HCT116 (cell line): ENCODE data around the gene ANXA10. TPM values are rescaled to one million over a fixed set of nuclear protein-coding genes. Genes with fewer than 3 reads are reported as not detected.

Experiments
- ATAC-seq: fragments of 200-7000 bp; cut with Tn5 transposase; 2 replicates; pipeline ENCODE4 v1.9.1; 2020; ENCODE audit warnings: mild to moderate bottlenecking, moderate library complexity
- BruUV-seq: library from RNA; stranded (reverse); fragments of 400-500 nt; replicated peaks from 2 replicates; lab custom pipeline; 2021; lab: Mats Ljungman, UMichigan
- CTCF ChIA-PET: fragments of 300-600 bp; sonication (Branson Sonifier 250); formaldehyde crosslinking; loops from one replicate; lab custom pipeline; 2021; ENCODE audit warnings: antibody characterized with exemption; lab: Charles Lee
- POLR2A ChIA-PET: fragments of 300-600, 350-600 bp; sonication (Branson Sonifier 250); formaldehyde crosslinking; loops from one replicate; lab custom pipeline; 2021; ENCODE audit warnings: antibody characterized with exemption; lab: Charles Lee
- RAD21 ChIA-PET, 2 experiments: fragments of 300-600 bp; sonication (Branson Sonifier 250); formaldehyde crosslinking; loops; one replicate each; lab custom pipeline; 2023; ENCODE audit warnings: low total read pairs in 2 of 2; ENCODE audit not compliant: uncharacterized antibody in 2 of 2, unreplicated experiment in 2 of 2, low non-redundant PET in 1 of 2; lab: Charles Lee
- DNase-seq: peaks from one replicate; pipeline ENCODE4 v3.0.0-alpha.2; 2010; ENCODE audit warnings: low read depth, low spot score
- H2AFZ ChIP-seq: fragments of 200-600 bp; shearing (Covaris generic), sonication (generic); 2 replicates; pipeline ENCODE4 v1.6.1; 2017; ENCODE audit warnings: low read depth, mixed run types, mixed read lengths, antibody characterized with exemption, low read length; ENCODE audit not compliant: poor library complexity, severe bottlenecking
- H3K27ac ChIP-seq: 2 replicates; pipeline ENCODE4 v1.5.1; 2012; ENCODE audit warnings: low read depth, low read length
- H3K27me3 ChIP-seq: fragments of 200-600 bp; sonication (generic); 2 replicates; pipeline ENCODE4 v1.6.1; 2016; ENCODE audit warnings: mixed run types, low read length, mixed read lengths; ENCODE audit not compliant: insufficient read depth
- H3K36me3 ChIP-seq, 2 experiments: fragments of 200-500 bp in 1 of 2; fragments of 200-600 bp in 1 of 2; sonication (Bioruptor generic) in 1 of 2; sonication (generic) in 1 of 2; 2 replicates each; pipeline versions ENCODE4 v1.5.1 to v1.6.1; 2014 to 2016; ENCODE audit warnings: low read length in 2 of 2, inconsistent platforms in 1 of 2, mixed read lengths in 1 of 2, mixed run types in 1 of 2; ENCODE audit not compliant: insufficient read depth in 2 of 2, control insufficient read depth in 1 of 2
- H3K4me1 ChIP-seq, 2 experiments: fragments of 200-600 bp in 1 of 2; sonication (generic) in 1 of 2; 2 replicates each; pipeline versions ENCODE4 v1.5.1 to v1.6.1; 2012 to 2017; ENCODE audit warnings: low read length in 2 of 2, inconsistent platforms in 1 of 2, mild to moderate bottlenecking in 1 of 2, mixed read lengths in 1 of 2, mixed run types in 1 of 2, moderate library complexity in 1 of 2; ENCODE audit not compliant: insufficient read depth in 2 of 2, control insufficient read depth in 1 of 2
- H3K4me2 ChIP-seq: fragments of 200-600 bp; sonication (generic); 2 replicates; pipeline ENCODE4 v1.6.1; 2017; ENCODE audit warnings: mixed run types, low read length, mixed read lengths
- H3K4me3 ChIP-seq, 2 experiments: fragments of 200-600 bp in 1 of 2; sonication (generic) in 1 of 2; replicated peaks in 1 of 2; 2 replicates each; pipeline ENCODE4 v1.5.1; 2011 to 2016; ENCODE audit warnings: low read length in 2 of 2, control low read depth in 1 of 2, low read depth in 1 of 2, mild to moderate bottlenecking in 1 of 2, mixed read lengths in 1 of 2, mixed run types in 1 of 2
- H3K79me2 ChIP-seq: fragments of 200-600 bp; sonication (generic); 2 replicates; pipeline ENCODE4 v1.6.1; 2017; ENCODE audit warnings: mild to moderate bottlenecking, mixed run types, low read length, moderate library complexity, mixed read lengths; ENCODE audit not compliant: insufficient read depth
- H3K9ac ChIP-seq: fragments of 200-600 bp; sonication (generic); 2 replicates; pipeline ENCODE4 v1.6.1; 2016; ENCODE audit warnings: low read length, mixed read lengths
- H3K9me2 ChIP-seq: fragments of 200-600 bp; sonication (generic), shearing (Covaris generic); 2 replicates; pipeline ENCODE4 v1.6.1; 2017; ENCODE audit warnings: mixed run types, mild to moderate bottlenecking, moderate library complexity; ENCODE audit not compliant: insufficient read depth
- H3K9me3 ChIP-seq, 2 experiments: fragments of 200-500 bp in 1 of 2; fragments of 200-600 bp in 1 of 2; sonication (Bioruptor generic) in 1 of 2; sonication (generic) in 1 of 2; 2 replicates each; pipeline ENCODE4 v1.6.1; 2014 to 2017; ENCODE audit warnings: low read length in 2 of 2, mixed read lengths in 2 of 2, inconsistent platforms in 1 of 2, low read depth in 1 of 2, mild to moderate bottlenecking in 1 of 2, mixed run types in 1 of 2, moderate library complexity in 1 of 2; ENCODE audit not compliant: control insufficient read depth in 1 of 2, insufficient read depth in 1 of 2
- H4K20me1 ChIP-seq: fragments of 200-600 bp; sonication (generic), shearing (Covaris generic); 2 replicates; pipeline ENCODE4 v1.6.1; 2017; ENCODE audit warnings: mixed run types, mild to moderate bottlenecking, moderate library complexity; ENCODE audit not compliant: insufficient read depth
- EGR1 ChIP-seq: IDR thresholded peaks from 2 replicates; pipeline ENCODE4 v1.6.1; 2012; ENCODE audit warnings: low read depth
- ELF1 ChIP-seq: IDR thresholded peaks from 2 replicates; pipeline ENCODE4 v1.6.1; 2012; ENCODE audit warnings: low read depth, borderline replicate concordance
- EZH2 ChIP-seq: fragments of 200-600 bp; sonication (generic); IDR thresholded peaks from 2 replicates; pipeline ENCODE4 v1.6.1; 2017; ENCODE audit warnings: antibody characterized with exemption, mixed run types
- EZH2phosphoT487 ChIP-seq: fragments of 200-600 bp; IDR thresholded peaks from 2 replicates; pipeline ENCODE4 v1.6.1; 2018; ENCODE audit warnings: antibody characterized with exemption, borderline replicate concordance
- POLR2A ChIP-seq: IDR thresholded peaks from 2 replicates; pipeline ENCODE4 v1.7.0; 2011; ENCODE audit warnings: borderline replicate concordance; ENCODE audit not compliant: insufficient read depth, insufficient read length; ENCODE audit errors: extremely low read depth
- POLR2AphosphoS5 ChIP-seq: IDR thresholded peaks from 2 replicates; pipeline ENCODE4 v1.6.1; 2011; ENCODE audit warnings: mild to moderate bottlenecking, low read depth, low read length, moderate library complexity
- SIN3A ChIP-seq: IDR thresholded peaks from 2 replicates; pipeline ENCODE4 v1.6.1; 2012; ENCODE audit warnings: low read depth
- TCF7L2 ChIP-seq: IDR thresholded peaks from 2 replicates; pipeline ENCODE4 v1.7.0; 2011; ENCODE audit warnings: borderline replicate concordance, inconsistent platforms; ENCODE audit not compliant: insufficient read depth, insufficient read length; ENCODE audit errors: extremely low read depth
- ZFX ChIP-seq: fragments of 450-650 bp; IDR thresholded peaks from 2 replicates; pipeline ENCODE4 v1.6.1; 2017
- intact Hi-C: fragments of 100-400 bp; cut with micrococcal nuclease; formaldehyde crosslinking; loops from 2 replicates; pipeline ENCODE4 v1.10.0; 2022
- total RNA-seq: library from RNA; stranded (reverse); gene quantifications from one replicate; pipeline ENCODE4 v1.2.1, GENCODE V29; 2021; ENCODE audit not compliant: unreplicated experiment

ANXA10 gene
- total RNA-seq, 1 experiment from 2014 or later: 15.1 TPM

- no peak overlapping the region for H3K9ac ChIP-seq
- no peaks in the 10 kb centered on the region for H3K36me3 ChIP-seq
- no peaks in the 10 kb centered on the region for H4K20me1 ChIP-seq
- RAD21 ChIA-PET: interaction anchor here in 1 of 2 experiments (0.7 kb wide), 1 partner anchor 1075 kb away, joined by 4 read pairs; no protein-coding TSS in a partner anchor
- no peaks in the 10 kb centered on the region for H3K79me2 ChIP-seq
- ATAC-seq: no peak
- POLR2A ChIA-PET: interaction anchor here (0.7 kb wide), 1 partner anchor 34 kb away, joined by 3 read pairs; no protein-coding TSS in a partner anchor
- no peak for DNase-seq
- H3K9me2 ChIP-seq: no peaks in the 10 kb centered on the region
- intact Hi-C loops: no loop called here
- CTCF ChIA-PET: no interaction called here
- TF ChIP-seq TCF7L2 (no peak), EZH2 (no peak), EGR1 (no peak), POLR2A (no peak), POLR2AphosphoS5 (no peak), SIN3A (no peak), EZH2phosphoT487 (no peak)
- H3K4me3 ChIP-seq: no peak overlapping the region
- H2AFZ ChIP-seq: no peak overlapping the region
- H3K4me1 ChIP-seq: peaks cover 10 to 16% of the 10 kb centered on the region in 2 experiments; a peak in 3 of 4 replicates
- no peaks in the 10 kb centered on the region for H3K9me3 ChIP-seq
- H3K27me3 ChIP-seq: no peaks in the 10 kb centered on the region
- no peak overlapping the region for H3K27ac ChIP-seq
- no peak overlapping the region for H3K4me2 ChIP-seq
- BruUV-seq: no TSS peak
These were observed 126.3 kb downstream of the ANXA10 start for GRCh38 chr4:168218645-168219044.

DNA sequence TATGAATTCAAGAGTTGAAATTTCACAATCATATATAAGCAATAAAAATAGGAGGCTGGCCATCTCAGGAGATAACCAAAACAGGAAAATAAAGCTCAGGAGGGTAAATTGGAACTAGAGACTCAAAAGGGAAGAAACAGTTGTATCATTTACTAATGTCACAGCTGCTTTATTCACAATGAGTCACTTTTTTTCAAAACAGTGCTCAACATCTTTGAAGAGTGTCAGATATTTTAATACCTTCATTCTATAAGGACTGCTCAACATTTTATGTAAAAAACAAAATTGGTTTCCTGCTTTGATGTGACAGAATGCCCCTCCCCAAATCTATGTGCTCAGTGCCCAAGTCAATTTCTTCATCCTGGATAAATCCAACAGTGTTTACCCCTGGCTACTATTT lies 128.6 kb downstream of the ANXA10 start:
- Histone ChIP-seq H3K9me2 (no peaks in the 10 kb centered on the region), H4K20me1 (no peaks in the 10 kb centered on the region)
- ChIA-PET POLR2A (no interaction called here), CTCF (no interaction called here)
- no peak for DNase-seq
- no peak for TF ChIP-seq EZH2
- no peak for TF ChIP-seq ELF1
- no peak for TF ChIP-seq ZFX
- TF ChIP-seq, all 23 proteins: peak for 0
- ATAC-seq: no peak
- H2AFZ ChIP-seq: no peak overlapping the region
- H3K4me2 ChIP-seq: peak overlapping the region; percentile 10; the same call in 1 of the 2 replicates
- no peaks in the 10 kb centered on the region for H3K79me2 ChIP-seq
- intact Hi-C loops: no loop called here
- H3K4me3 ChIP-seq: no peak overlapping the region
- RAD21 ChIA-PET: no interaction called here
- H3K4me1 ChIP-seq: peaks cover 10 to 16% of the 10 kb centered on the region in 2 experiments; a peak in 3 of 4 replicates
- H3K36me3 ChIP-seq: no peaks in the 10 kb centered on the region
- H3K27ac ChIP-seq: no peak overlapping the region
- H3K9ac ChIP-seq: no peak overlapping the region
- BruUV-seq: no TSS peak
- no peaks in the 10 kb centered on the region for H3K9me3 ChIP-seq
- no peaks in the 10 kb centered on the region for H3K27me3 ChIP-seq
